Activated naive CD8-positive, alpha-beta T cell treated with anti-CD3 and anti-CD28 coated beads, Interleukin-2, amount 50 U/mL, for 24 hours (primary cell): ENCODE measurements around the gene MGAT4A.
"Not testable (repeated sequence)": the region's sequence is repeated elsewhere in the genome, so short reads cannot be mapped to it uniquely, and the experiment has no call there.

Source experiments
- ATAC-seq: fragments of 150-1000 bp; cut with Tn5 transposase; one replicate; pipeline ENCODE4 v1.10.0; 2021
- DNase-seq: peaks from one replicate; pipeline ENCODE4 v3.0.0; 2021
- H3K27ac Mint-ChIP-seq: one replicate; pipeline ENCODE4 v1.8.0; 2021; ENCODE audit warnings: mild to moderate bottlenecking, mixed read lengths
- H3K27me3 Mint-ChIP-seq: one replicate; pipeline ENCODE4 v1.8.0; 2021; ENCODE audit warnings: mixed read lengths
- H3K36me3 Mint-ChIP-seq: one replicate; pipeline ENCODE4 v1.8.0; 2021; ENCODE audit warnings: low read depth, mixed read lengths
- H3K4me1 Mint-ChIP-seq: one replicate; pipeline ENCODE4 v1.8.0; 2021; ENCODE audit warnings: mixed read lengths
- H3K4me3 Mint-ChIP-seq: one replicate; pipeline ENCODE4 v1.8.0; 2021; ENCODE audit warnings: mild to moderate bottlenecking, moderate library complexity, mixed read lengths
- H3K9me3 Mint-ChIP-seq: one replicate; pipeline ENCODE4 v1.8.0; 2021; ENCODE audit warnings: mixed read lengths

The MGAT4A gene

DNA sequence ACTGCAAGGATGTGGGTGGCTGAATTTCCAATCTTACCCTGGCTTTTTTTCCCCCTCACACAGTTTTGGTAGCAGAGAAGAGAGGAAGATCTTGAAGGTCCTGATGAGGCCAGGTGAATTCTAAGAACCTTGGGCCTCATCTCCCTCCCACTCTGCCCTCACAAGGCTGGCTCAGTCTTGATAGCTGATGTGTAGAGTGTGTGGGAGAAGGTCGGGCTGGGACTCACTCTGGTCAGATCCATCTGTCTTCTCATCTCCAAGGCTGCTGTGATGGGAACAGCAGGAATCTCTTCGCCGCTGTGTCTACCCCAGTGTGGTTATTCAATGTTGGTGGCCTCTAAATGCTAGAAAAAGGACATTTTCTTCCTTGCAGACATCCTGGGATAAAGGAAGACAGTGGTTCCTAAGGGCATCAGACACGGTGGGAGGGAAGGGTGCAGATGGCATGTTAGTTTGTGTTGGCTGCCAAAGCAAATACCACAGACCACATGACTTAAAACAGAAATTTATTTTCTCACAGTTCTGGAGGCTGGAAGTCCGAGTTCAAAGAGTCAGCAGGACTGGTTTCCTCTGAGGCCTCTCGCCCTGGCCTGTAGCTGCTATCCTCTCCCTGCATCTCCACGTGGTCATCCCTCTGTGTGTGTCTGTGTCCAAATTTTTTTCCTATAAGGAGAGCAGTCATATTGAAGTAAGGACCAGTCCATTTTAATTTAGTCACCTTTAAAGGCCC is 37.6 kb upstream of the MGAT4A start:
- H3K36me3 Mint-ChIP-seq: peaks cover 2% of the 10 kb centered on the region
- H3K4me3 Mint-ChIP-seq: peak overlapping the region; percentile 58
- peak overlapping the region; percentile 93 for H3K27ac Mint-ChIP-seq
- H3K9me3 Mint-ChIP-seq: no peaks in the 10 kb centered on the region
- H3K27me3 Mint-ChIP-seq: no peaks in the 10 kb centered on the region
- DNase-seq (no peak), ATAC-seq (peak; percentile 79)
- H3K4me1 Mint-ChIP-seq: peaks cover 88% of the 10 kb centered on the region

DNA sequence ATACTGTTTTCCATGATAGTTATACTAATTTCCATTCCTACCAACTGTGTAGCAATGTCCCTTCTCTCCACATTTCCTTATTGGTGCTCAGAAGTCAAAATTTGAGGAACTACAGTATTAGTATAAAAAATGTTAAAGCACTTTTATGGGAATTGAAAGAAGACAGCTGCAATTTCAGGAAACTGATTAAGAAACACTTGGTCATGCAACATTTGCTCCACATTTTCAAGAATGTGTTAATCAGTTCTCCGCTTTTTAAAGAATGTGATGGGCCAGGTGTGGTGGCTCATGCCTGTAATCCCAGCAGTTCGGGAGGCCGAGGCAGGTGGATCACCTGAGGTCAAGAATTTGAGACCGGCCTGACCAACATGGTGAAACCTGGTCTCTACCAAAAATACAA is 33.6 kb upstream of the MGAT4A start:
- H3K9me3 Mint-ChIP-seq: no peaks in the 10 kb centered on the region
- H3K4me3 Mint-ChIP-seq: no peak overlapping the region
- peaks cover 80% of the 10 kb centered on the region for H3K4me1 Mint-ChIP-seq
- no peak overlapping the region for H3K27ac Mint-ChIP-seq
- no peaks in the 10 kb centered on the region for H3K36me3 Mint-ChIP-seq
- H3K27me3 Mint-ChIP-seq: no peaks in the 10 kb centered on the region
- no peak for ATAC-seq
- DNase-seq: no peak

DNA sequence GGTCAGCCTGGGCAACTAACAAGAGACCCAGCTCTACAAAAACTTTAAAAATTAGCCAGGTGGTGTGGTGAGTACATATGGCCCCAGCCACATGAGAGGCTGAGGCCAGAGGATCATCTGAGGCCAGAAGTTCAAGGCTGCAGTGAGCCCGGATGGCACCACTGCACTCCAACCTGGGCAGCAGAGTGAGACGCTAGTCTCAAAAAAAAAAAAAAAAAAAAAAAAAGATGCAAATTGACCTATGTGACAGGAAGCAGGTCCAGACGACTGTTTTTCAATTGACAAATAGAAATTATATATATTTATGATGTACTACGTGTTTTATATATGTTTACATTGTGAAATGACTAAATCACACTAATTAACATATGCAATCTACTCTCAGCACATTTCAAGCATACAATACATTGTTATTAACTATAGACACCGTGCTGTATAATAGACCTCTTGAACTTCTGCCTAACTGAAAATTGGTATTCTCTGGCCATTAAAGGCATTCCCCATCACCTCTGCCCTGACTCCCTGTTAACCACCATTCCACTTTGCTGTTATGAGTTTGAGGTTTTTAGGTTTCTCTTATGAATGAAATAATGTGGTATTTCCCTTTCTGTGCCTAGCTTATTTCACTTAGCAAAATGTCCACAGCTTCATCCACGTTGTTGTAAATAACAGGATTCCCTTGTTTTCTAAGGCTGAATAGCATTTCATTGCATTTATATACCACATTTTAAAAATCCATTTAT is 32.4 kb upstream of the MGAT4A start:
- no peaks in the 10 kb centered on the region for H3K9me3 Mint-ChIP-seq
- no peak overlapping the region for H3K27ac Mint-ChIP-seq
- H3K27me3 Mint-ChIP-seq: no peaks in the 10 kb centered on the region
- no peaks in the 10 kb centered on the region for H3K36me3 Mint-ChIP-seq
- no peak overlapping the region for H3K4me3 Mint-ChIP-seq
- peaks cover 80% of the 10 kb centered on the region for H3K4me1 Mint-ChIP-seq
- DNase-seq (no peak), ATAC-seq (no peak)

DNA sequence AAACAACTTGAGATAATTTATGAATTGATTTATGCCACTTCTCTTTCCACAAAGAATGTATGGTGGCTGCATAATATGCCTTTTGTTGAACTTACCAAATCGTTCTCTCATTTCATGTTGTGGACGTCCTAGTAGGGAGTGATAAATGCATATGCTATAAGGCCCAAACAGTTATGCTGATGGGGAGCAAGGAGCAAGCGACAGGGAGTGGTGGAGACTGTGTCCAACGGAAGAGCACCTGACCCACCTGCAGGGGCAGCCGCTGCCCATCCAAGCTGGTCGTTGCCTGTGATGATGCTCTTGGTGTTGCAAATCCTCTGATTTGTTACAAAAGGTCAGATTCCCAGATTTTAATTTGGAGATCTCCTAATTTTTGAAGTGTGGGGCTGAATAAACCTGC is 31.0 kb upstream of the MGAT4A start:
- H3K9me3 Mint-ChIP-seq: no peaks in the 10 kb centered on the region
- ATAC-seq (no peak), DNase-seq (no peak)
- no peaks in the 10 kb centered on the region for H3K36me3 Mint-ChIP-seq
- H3K4me3 Mint-ChIP-seq: no peak overlapping the region
- peaks cover 80% of the 10 kb centered on the region for H3K4me1 Mint-ChIP-seq
- no peaks in the 10 kb centered on the region for H3K27me3 Mint-ChIP-seq
- peak overlapping the region; percentile 64 for H3K27ac Mint-ChIP-seq

DNA sequence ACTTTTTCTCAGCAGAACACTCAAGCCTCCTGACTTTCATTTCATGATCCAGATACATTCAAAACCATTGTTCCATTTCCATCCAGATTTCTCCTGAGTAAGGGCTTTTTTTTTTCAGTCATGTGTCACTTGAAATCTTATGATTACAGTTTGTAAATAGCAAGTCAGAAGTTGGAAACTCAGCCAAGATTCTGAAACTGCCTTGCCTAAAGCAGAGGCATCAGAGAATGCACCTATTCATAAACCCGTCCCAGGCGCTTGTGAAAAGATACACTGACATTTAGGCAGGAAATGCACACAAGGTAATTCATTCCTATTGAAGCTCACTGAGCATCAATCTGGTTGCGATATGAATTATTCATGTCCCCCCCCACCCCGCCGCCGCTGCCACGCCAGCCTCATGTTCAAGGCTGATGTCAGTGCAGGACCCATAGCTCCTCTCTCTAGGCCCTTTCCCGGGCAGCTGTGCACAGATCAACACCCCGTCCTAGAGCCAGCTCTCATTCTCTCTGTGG is 30.4 kb upstream of the MGAT4A start:
- DNase-seq (peak; percentile 72), ATAC-seq (peak; percentile 71)
- Mint-ChIP-seq H3K9me3 (no peaks in the 10 kb centered on the region), H3K27ac (peak overlapping the region; percentile 64), H3K4me3 (peak overlapping the region; percentile 48), H3K4me1 (peaks cover 75% of the 10 kb centered on the region), H3K27me3 (no peaks in the 10 kb centered on the region), H3K36me3 (no peaks in the 10 kb centered on the region)

DNA sequence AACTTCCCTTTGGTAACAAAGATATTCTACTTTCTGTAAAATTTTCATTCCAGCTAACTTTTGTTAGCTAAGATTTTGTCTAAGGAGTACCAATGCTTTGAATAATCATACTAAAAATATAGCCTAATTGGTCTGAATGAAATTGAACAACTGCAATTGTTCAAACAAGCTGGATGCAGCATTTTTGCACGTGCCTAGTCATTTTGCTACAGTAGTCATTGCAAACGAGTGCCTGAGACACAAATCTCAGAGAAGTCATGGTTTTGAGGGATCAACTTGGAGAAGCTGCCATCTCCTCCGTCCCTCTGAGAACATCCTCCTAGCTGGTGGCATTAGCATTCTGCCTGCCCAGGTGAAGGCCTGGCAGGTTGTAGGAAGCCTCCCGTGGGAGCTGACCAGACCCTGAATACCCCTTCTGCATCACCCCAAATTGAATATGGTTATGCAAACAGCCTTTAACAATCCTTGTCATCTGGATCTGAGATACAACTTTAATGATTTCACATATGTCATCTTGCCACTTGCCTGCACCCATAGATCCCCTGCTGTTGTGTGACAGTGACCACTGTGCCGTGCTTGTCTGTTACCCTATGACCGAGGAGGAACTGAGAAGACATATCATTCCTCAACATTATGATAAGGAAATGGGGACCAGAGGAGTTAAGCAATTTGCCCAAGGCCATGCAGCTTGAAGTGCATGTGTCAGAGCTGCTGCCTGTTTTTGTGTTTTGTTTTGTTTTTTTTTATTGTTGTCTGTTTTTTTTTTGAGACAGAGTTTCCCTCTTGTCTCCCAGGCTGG is 29.1 kb upstream of the MGAT4A start:
- H3K9me3 Mint-ChIP-seq: no peaks in the 10 kb centered on the region
- H3K27me3 Mint-ChIP-seq: no peaks in the 10 kb centered on the region
- DNase-seq (no peak), ATAC-seq (no peak)
- peak overlapping the region; percentile 66 for H3K27ac Mint-ChIP-seq
- H3K36me3 Mint-ChIP-seq: no peaks in the 10 kb centered on the region
- no peak overlapping the region for H3K4me3 Mint-ChIP-seq
- peaks cover 68% of the 10 kb centered on the region for H3K4me1 Mint-ChIP-seq

DNA sequence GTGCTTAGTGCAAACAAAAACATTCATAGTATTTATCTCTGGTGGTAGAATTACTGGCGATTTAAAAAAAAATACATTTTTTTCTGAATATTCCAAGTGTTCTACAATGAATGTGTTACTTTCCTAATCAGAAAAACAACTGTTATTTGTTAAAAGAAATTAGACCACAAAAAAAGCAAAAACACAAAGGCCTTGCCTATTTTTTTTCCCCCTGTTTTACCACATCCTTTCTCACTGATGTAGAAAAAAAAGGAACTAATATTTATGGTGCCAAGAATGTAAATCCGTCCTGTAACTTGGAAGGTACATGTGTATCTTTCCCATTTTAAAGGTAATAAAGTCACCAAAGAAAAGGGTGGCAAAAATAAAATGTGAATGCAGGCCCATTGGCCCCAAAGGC is 28.4 kb upstream of the MGAT4A start:
- Mint-ChIP-seq H3K4me3 (no peak overlapping the region), H3K27ac (peak overlapping the region; percentile 66), H3K36me3 (no peaks in the 10 kb centered on the region), H3K27me3 (no peaks in the 10 kb centered on the region), H3K9me3 (no peaks in the 10 kb centered on the region), H3K4me1 (peaks cover 64% of the 10 kb centered on the region)
- DNase-seq (no peak), ATAC-seq (no peak)

DNA sequence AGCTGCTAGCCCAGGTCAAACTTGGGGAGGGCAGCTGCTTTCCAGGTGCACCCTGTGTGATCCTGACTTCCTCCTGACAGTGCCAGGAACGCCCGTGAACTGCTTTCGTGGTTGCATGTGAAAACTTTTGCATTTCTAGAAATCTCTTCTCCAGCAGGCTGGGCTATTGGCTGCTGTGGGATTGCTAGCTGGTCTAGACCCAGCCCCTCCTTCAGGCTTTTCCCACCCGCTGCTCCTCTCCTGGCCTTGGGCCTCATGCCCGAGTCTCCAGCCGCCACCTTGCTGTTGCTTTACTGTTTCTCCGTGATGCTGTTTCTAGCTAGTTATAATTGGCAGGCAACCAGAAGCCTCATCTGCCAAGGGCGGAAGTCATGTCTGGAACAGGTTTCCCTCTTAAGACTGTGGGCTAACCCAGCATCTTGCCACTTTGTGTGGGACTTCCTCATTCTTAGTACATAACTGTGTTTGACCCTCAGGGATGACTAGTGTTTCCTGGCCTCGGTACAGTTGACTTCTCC is 27.0 kb upstream of the MGAT4A start:
- DNase-seq (peak; percentile 52), ATAC-seq (peak; percentile 73)
- no peaks in the 10 kb centered on the region for H3K9me3 Mint-ChIP-seq
- H3K4me1 Mint-ChIP-seq: peaks cover 55% of the 10 kb centered on the region
- H3K4me3 Mint-ChIP-seq: peak overlapping the region; percentile 67
- H3K27me3 Mint-ChIP-seq: no peaks in the 10 kb centered on the region
- peak overlapping the region; percentile 93 for H3K27ac Mint-ChIP-seq
- H3K36me3 Mint-ChIP-seq: no peaks in the 10 kb centered on the region

DNA sequence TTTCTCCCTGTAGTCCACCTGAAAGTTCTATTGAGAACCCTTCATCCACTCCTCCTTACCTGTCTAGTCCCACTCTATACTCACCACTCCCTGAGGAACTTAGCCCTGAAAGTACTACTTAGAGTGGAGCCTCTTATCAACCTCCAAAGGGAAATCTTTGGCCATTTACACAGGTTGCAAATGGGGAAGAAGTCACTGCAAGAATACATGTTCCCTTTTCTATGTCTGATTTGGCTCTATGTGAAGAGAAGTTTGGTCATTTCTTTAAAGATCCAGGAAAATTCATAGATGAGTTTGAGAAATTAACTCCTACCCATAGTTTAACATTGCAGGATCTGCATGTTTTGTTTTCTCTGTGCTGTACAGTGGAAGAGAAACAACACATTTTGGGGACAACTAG is 22.9 kb upstream of the MGAT4A start:
- H3K4me3 Mint-ChIP-seq: no peak overlapping the region
- H3K27ac Mint-ChIP-seq: no peak overlapping the region
- ATAC-seq: no peak
- DNase-seq: no peak
- H3K9me3 Mint-ChIP-seq: no peaks in the 10 kb centered on the region
- peaks cover 26% of the 10 kb centered on the region for H3K4me1 Mint-ChIP-seq
- H3K36me3 Mint-ChIP-seq: peaks cover under 1% of the 10 kb centered on the region
- H3K27me3 Mint-ChIP-seq: no peaks in the 10 kb centered on the region

DNA sequence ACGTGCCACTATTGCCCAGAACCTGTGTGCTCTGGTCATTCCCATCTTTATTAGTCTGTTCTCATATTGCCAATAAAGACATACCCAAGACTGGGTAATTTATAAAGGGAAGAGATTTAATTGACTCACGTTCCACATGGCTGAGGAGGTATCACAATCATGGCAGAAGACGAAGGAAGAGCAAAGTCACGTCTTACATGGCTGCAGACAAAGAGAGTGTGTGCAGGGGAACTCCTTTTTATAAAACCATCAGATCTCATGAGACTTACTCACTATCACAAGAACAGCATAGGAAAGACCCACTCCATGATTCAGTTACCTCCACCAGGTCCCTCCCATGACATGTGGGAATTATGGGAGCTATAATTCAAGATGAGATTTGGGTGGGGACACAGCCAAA is 21.8 kb upstream of the MGAT4A start:
- H3K36me3 Mint-ChIP-seq: not testable (repeated sequence)
- H3K4me1 Mint-ChIP-seq: peaks cover 26% of the 10 kb centered on the region

DNA sequence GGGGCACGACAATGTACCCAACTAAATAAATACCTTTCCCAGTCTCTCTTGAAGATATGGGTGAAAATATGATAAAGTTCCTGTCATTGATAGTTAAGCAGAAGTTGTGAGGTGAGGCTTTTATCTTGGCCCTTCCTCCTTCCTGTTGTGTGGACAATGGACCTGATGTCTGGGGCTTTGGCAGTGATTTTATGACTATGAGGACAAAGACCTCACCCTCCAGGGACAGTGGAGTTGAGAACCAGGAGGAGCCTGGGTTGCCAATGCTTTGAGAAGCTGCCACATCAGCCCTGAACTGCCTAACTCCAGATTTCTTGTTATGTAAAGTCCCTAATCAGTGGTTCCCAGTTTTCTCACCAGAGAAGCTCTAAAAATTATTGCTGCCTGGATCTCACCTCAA is 20.8 kb upstream of the MGAT4A start:
- Mint-ChIP-seq H3K4me3 (no peak overlapping the region), H3K27ac (no peak overlapping the region), H3K36me3 (peaks cover 2% of the 10 kb centered on the region), H3K4me1 (peaks cover 23% of the 10 kb centered on the region), H3K27me3 (no peaks in the 10 kb centered on the region), H3K9me3 (no peaks in the 10 kb centered on the region)
- DNase-seq (no peak), ATAC-seq (no peak)

More for the DNA sequence above, 21.8 kb upstream of the MGAT4A start:
- DNase-seq, H3K27ac Mint-ChIP-seq, H3K9me3 Mint-ChIP-seq, H3K4me3 Mint-ChIP-seq, H3K27me3 Mint-ChIP-seq, ATAC-seq: not testable (repeated sequence)

DNA sequence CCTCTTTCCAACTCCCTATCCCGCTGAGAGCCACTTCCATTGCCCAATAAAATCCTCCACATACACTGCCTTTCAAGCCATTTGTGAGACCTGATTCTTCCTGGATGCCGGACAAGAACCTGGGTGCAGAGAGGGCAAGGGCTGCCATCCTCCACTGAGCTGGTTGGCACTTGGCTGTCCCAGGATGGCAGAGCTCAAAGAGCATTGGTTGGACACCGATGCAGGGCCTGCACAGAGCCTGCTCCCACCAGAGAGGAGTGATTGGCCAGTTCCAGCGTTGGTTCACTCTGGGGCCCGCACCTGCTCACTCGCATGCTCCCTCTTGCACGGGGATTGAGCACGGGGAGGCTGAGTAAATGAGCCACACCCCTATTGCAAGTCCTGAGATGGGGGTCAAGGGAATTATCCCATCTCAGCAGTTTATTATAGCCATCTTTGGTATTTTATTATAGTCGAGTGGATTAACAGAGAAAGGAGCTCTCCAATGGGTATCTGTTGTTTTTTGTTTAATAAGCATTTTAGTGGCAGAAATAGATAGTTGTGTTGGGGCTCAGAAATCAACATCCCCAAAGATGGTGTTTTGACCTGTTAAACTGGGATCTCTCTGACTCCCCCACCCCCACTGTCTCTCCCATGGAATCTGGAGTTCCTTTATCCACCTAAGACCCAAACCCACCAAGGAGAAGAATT is 19.8 kb upstream of the MGAT4A start:
- ATAC-seq: no peak
- H3K27ac Mint-ChIP-seq: no peak overlapping the region

DNA sequence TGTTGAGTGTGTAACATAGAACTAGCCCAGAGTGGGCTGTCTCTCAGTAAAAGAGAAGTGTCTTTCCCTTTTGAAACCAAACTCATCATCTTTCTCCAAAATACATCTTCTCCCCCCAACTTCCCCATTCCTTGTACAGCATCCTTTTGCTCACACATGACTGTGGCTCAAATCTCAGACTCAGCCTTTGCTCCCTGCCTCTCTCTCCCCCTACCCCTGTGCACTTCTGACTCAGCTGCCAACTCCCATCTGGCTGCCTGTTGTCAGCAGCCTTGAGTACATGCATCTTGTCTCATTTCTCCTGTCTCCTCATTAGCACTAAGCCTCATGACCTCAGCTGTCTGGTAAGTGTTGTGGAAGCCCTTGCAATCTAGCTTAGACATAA is 18.1 kb upstream of the MGAT4A start:
- peaks cover 40% of the 10 kb centered on the region for H3K4me1 Mint-ChIP-seq
- no peak overlapping the region for H3K4me3 Mint-ChIP-seq
- no peak for DNase-seq

More for the DNA sequence above, 19.8 kb upstream of the MGAT4A start:
- peaks cover 2% of the 10 kb centered on the region for H3K36me3 Mint-ChIP-seq
- no peak for DNase-seq
- H3K9me3 Mint-ChIP-seq: no peaks in the 10 kb centered on the region
- no peak overlapping the region for H3K4me3 Mint-ChIP-seq
- peaks cover 25% of the 10 kb centered on the region for H3K4me1 Mint-ChIP-seq
- H3K27me3 Mint-ChIP-seq: no peaks in the 10 kb centered on the region

More for the DNA sequence above, 18.1 kb upstream of the MGAT4A start:
- no peaks in the 10 kb centered on the region for H3K27me3 Mint-ChIP-seq
- ATAC-seq: peak; percentile 46
- H3K9me3 Mint-ChIP-seq: peaks cover 5% of the 10 kb centered on the region
- peaks cover 2% of the 10 kb centered on the region for H3K36me3 Mint-ChIP-seq
- peak overlapping the region; percentile 21 for H3K27ac Mint-ChIP-seq
